ENCODE data around the gene LPIN1. TPM values are rescaled to one million over a fixed set of nuclear protein-coding genes. Genes with fewer than 3 reads are reported as not detected.

Gene LPIN1
- polyA plus RNA-seq, 2 donors = 25.5 to 65.4 TPM

- Histone ChIP-seq H3K36me3 (ENCODE audit: control insufficient read depth in 2 of 2, insufficient read depth in 2 of 2, low read length in 1 of 2) (peaks cover 28 to 56% of the 10 kb centered on the region in 2 donors), H3K27me3 (ENCODE audit: control insufficient read depth in 1 of 2, insufficient read depth in 2 of 2, low read length in 2 of 2) (no peaks in the 10 kb centered on the region), H3K27ac (ENCODE audit: low read depth in 2 of 2, low read length in 1 of 2) (no peak overlapping the region), H3K4me3 (ENCODE audit: low read depth in 1 of 2, low read length in 2 of 2) (no peak overlapping the region), H3K4me1 (ENCODE audit: control insufficient read depth in 2 of 2, insufficient read depth in 2 of 2, low read length in 1 of 2) (peaks cover 2 to 3% of the 10 kb centered on the region in 2 donors), H3K9me3 (ENCODE audit: control insufficient read depth in 2 of 2, insufficient read depth in 1 of 2, low read depth in 1 of 2, low read length in 1 of 2) (no peaks in the 10 kb centered on the region)
- 96 to 97% methylated on average over 13 of the region's 13 CpGs for WGBS, 2 donors
These were observed 40.2 kb downstream of the LPIN1 start for GRCh38 chr2:11786592-11786991.

- Histone ChIP-seq H3K9me3 (ENCODE audit: control insufficient read depth in 2 of 2, insufficient read depth in 1 of 2, low read depth in 1 of 2, low read length in 1 of 2) (no peaks in the 10 kb centered on the region), H3K4me1 (ENCODE audit: control insufficient read depth in 2 of 2, insufficient read depth in 2 of 2, low read length in 1 of 2) (peaks cover 2 to 3% of the 10 kb centered on the region in 2 donors), H3K4me3 (ENCODE audit: low read depth in 1 of 2, low read length in 2 of 2) (no peak overlapping the region), H3K27me3 (ENCODE audit: control insufficient read depth in 1 of 2, insufficient read depth in 2 of 2, low read length in 2 of 2) (no peaks in the 10 kb centered on the region), H3K27ac (ENCODE audit: low read depth in 2 of 2, low read length in 1 of 2) (no peak overlapping the region), H3K36me3 (ENCODE audit: control insufficient read depth in 2 of 2, insufficient read depth in 2 of 2, low read length in 1 of 2) (peaks cover 25 to 64% of the 10 kb centered on the region in 2 donors)
- 92 to 94% methylated on average over 9 of the region's 9 CpGs for WGBS, 2 donors
These were observed 41.6 kb downstream of the LPIN1 start for GRCh38 chr2:11787991-11788390.

- Histone ChIP-seq H3K4me1 (ENCODE audit: control insufficient read depth in 2 of 2, insufficient read depth in 2 of 2, low read length in 1 of 2) (peaks cover 2 to 3% of the 10 kb centered on the region in 2 donors), H3K27me3 (ENCODE audit: control insufficient read depth in 1 of 2, insufficient read depth in 2 of 2, low read length in 2 of 2) (no peaks in the 10 kb centered on the region), H3K4me3 (ENCODE audit: low read depth in 1 of 2, low read length in 2 of 2) (no peak overlapping the region), H3K27ac (ENCODE audit: low read depth in 2 of 2, low read length in 1 of 2) (no peak overlapping the region), H3K9me3 (ENCODE audit: control insufficient read depth in 2 of 2, insufficient read depth in 1 of 2, low read depth in 1 of 2, low read length in 1 of 2) (no peaks in the 10 kb centered on the region), H3K36me3 (ENCODE audit: control insufficient read depth in 2 of 2, insufficient read depth in 2 of 2, low read length in 1 of 2) (peaks cover 25 to 65% of the 10 kb centered on the region in 2 donors)
- 86% methylated on average over 7 of the region's 7 CpGs for WGBS, 2 donors
These were observed 42.2 kb downstream of the LPIN1 start for GRCh38 chr2:11788461-11789124.

GRCh38 chr2:11789243-11789642, 42.8 kb downstream of the LPIN1 start:
- H3K36me3 ChIP-seq (ENCODE audit: control insufficient read depth in 2 of 2, insufficient read depth in 2 of 2, low read length in 1 of 2) = peaks cover 25 to 62% of the 10 kb centered on the region in 2 donors
- WGBS, 2 donors = 95 to 96% methylated on average over 13 of the region's 13 CpGs
- H3K4me3 ChIP-seq (ENCODE audit: low read depth in 1 of 2, low read length in 2 of 2) = no peak overlapping the region
- no peak overlapping the region for H3K27ac ChIP-seq (ENCODE audit: low read depth in 2 of 2, low read length in 1 of 2)
- H3K27me3 ChIP-seq (ENCODE audit: control insufficient read depth in 1 of 2, insufficient read depth in 2 of 2, low read length in 2 of 2) = no peaks in the 10 kb centered on the region
- no peaks in the 10 kb centered on the region for H3K9me3 ChIP-seq (ENCODE audit: control insufficient read depth in 2 of 2, insufficient read depth in 1 of 2, low read depth in 1 of 2, low read length in 1 of 2)
- peaks cover 2 to 3% of the 10 kb centered on the region in 2 donors for H3K4me1 ChIP-seq (ENCODE audit: control insufficient read depth in 2 of 2, insufficient read depth in 2 of 2, low read length in 1 of 2)

- Histone ChIP-seq H3K36me3 (ENCODE audit: control insufficient read depth in 2 of 2, insufficient read depth in 2 of 2, low read length in 1 of 2) (peaks cover 29 to 59% of the 10 kb centered on the region in 2 donors), H3K27me3 (ENCODE audit: control insufficient read depth in 1 of 2, insufficient read depth in 2 of 2, low read length in 2 of 2) (no peaks in the 10 kb centered on the region), H3K27ac (ENCODE audit: low read depth in 2 of 2, low read length in 1 of 2) (no peak overlapping the region), H3K9me3 (ENCODE audit: control insufficient read depth in 2 of 2, insufficient read depth in 1 of 2, low read depth in 1 of 2, low read length in 1 of 2) (no peaks in the 10 kb centered on the region), H3K4me3 (ENCODE audit: low read depth in 1 of 2, low read length in 2 of 2) (no peak overlapping the region), H3K4me1 (ENCODE audit: control insufficient read depth in 2 of 2, insufficient read depth in 2 of 2, low read length in 1 of 2) (peaks cover 0 to under 1% of the 10 kb centered on the region in 2 donors)
- 83 to 86% methylated on average over 7 of the region's 7 CpGs for whole genome bisulfite sequencing, 2 donors
These were observed 43.8 kb downstream of the LPIN1 start for GRCh38 chr2:11790228-11790627.

GRCh38 chr2:11795590-11795989, 49.2 kb downstream of the LPIN1 start:
- Histone ChIP-seq H3K9me3 (ENCODE audit: control insufficient read depth in 2 of 2, insufficient read depth in 1 of 2, low read depth in 1 of 2, low read length in 1 of 2) (no peaks in the 10 kb centered on the region), H3K4me1 (ENCODE audit: control insufficient read depth in 2 of 2, insufficient read depth in 2 of 2, low read length in 1 of 2) (no peaks in the 10 kb centered on the region), H3K36me3 (ENCODE audit: control insufficient read depth in 2 of 2, insufficient read depth in 2 of 2, low read length in 1 of 2) (peaks cover 17 to 51% of the 10 kb centered on the region in 2 donors), H3K27ac (ENCODE audit: low read depth in 2 of 2, low read length in 1 of 2) (no peak overlapping the region), H3K4me3 (ENCODE audit: low read depth in 1 of 2, low read length in 2 of 2) (no peak overlapping the region), H3K27me3 (ENCODE audit: control insufficient read depth in 1 of 2, insufficient read depth in 2 of 2, low read length in 2 of 2) (no peaks in the 10 kb centered on the region)
- 81 to 87% methylated on average over 2 of the region's 2 CpGs for WGBS, 2 donors

GRCh38 chr2:11796190-11797171, 50.0 kb downstream of the LPIN1 start:
- Histone ChIP-seq H3K27ac (ENCODE audit: low read depth in 2 of 2, low read length in 1 of 2) (no peak overlapping the region), H3K36me3 (ENCODE audit: control insufficient read depth in 2 of 2, insufficient read depth in 2 of 2, low read length in 1 of 2) (peaks cover 17 to 51% of the 10 kb centered on the region in 2 donors), H3K27me3 (ENCODE audit: control insufficient read depth in 1 of 2, insufficient read depth in 2 of 2, low read length in 2 of 2) (no peaks in the 10 kb centered on the region), H3K9me3 (ENCODE audit: control insufficient read depth in 2 of 2, insufficient read depth in 1 of 2, low read depth in 1 of 2, low read length in 1 of 2) (no peaks in the 10 kb centered on the region), H3K4me1 (ENCODE audit: control insufficient read depth in 2 of 2, insufficient read depth in 2 of 2, low read length in 1 of 2) (no peaks in the 10 kb centered on the region), H3K4me3 (ENCODE audit: low read depth in 1 of 2, low read length in 2 of 2) (no peak overlapping the region)
- 89% methylated on average over 18 of the region's 18 CpGs for WGBS, 2 donors

GRCh38 chr2:11797846-11798245, 51.4 kb downstream of the LPIN1 start:
- 94 to 96% methylated on average over 6 of the region's 6 CpGs for WGBS, 2 donors
- Histone ChIP-seq H3K27me3 (ENCODE audit: control insufficient read depth in 1 of 2, insufficient read depth in 2 of 2, low read length in 2 of 2) (no peaks in the 10 kb centered on the region), H3K4me3 (ENCODE audit: low read depth in 1 of 2, low read length in 2 of 2) (no peak overlapping the region), H3K4me1 (ENCODE audit: control insufficient read depth in 2 of 2, insufficient read depth in 2 of 2, low read length in 1 of 2) (no peaks in the 10 kb centered on the region), H3K36me3 (ENCODE audit: control insufficient read depth in 2 of 2, insufficient read depth in 2 of 2, low read length in 1 of 2) (peaks cover 13 to 44% of the 10 kb centered on the region in 2 donors), H3K27ac (ENCODE audit: low read depth in 2 of 2, low read length in 1 of 2) (no peak overlapping the region), H3K9me3 (ENCODE audit: control insufficient read depth in 2 of 2, insufficient read depth in 1 of 2, low read depth in 1 of 2, low read length in 1 of 2) (no peaks in the 10 kb centered on the region)

- H3K4me3 ChIP-seq (ENCODE audit: low read depth in 1 of 2, low read length in 2 of 2) = no peak overlapping the region
- H3K27me3 ChIP-seq (ENCODE audit: control insufficient read depth in 1 of 2, insufficient read depth in 2 of 2, low read length in 2 of 2) = no peaks in the 10 kb centered on the region
- 89 to 91% methylated on average over 15 of the region's 15 CpGs for WGBS, 2 donors
- no peaks in the 10 kb centered on the region for H3K9me3 ChIP-seq (ENCODE audit: control insufficient read depth in 2 of 2, insufficient read depth in 1 of 2, low read depth in 1 of 2, low read length in 1 of 2)
- H3K27ac ChIP-seq (ENCODE audit: low read depth in 2 of 2, low read length in 1 of 2) = no peak overlapping the region
- H3K36me3 ChIP-seq (ENCODE audit: control insufficient read depth in 2 of 2, insufficient read depth in 2 of 2, low read length in 1 of 2) = peaks cover 16 to 41% of the 10 kb centered on the region in 2 donors
- H3K4me1 ChIP-seq (ENCODE audit: control insufficient read depth in 2 of 2, insufficient read depth in 2 of 2, low read length in 1 of 2) = no peaks in the 10 kb centered on the region
These were observed 52.4 kb downstream of the LPIN1 start for GRCh38 chr2:11798701-11799435.

All from esophagus (tissue), 2 donors.